Mononuclear cell (primary cell): ENCODE data around the gene AIRE. TPM values are rescaled to one million over a fixed set of nuclear protein-coding genes. Genes with fewer than 3 reads are reported as not detected.
"Not testable (repeated sequence)": the region's sequence is repeated elsewhere in the genome, so short reads cannot be mapped to it uniquely, and the experiment has no call there.

Source experiments
- H3K27me3 ChIP-seq: 2 replicates; pipeline ENCODE4 v1.6.0; 2011; ENCODE audit warnings: low read length, control low read depth; ENCODE audit not compliant: insufficient read depth
- H3K4me1 ChIP-seq: 2 replicates; pipeline ENCODE4 v1.5.1; 2011; ENCODE audit warnings: mild to moderate bottlenecking, low read length, control low read depth; ENCODE audit not compliant: insufficient read depth
- H3K4me3 ChIP-seq: 2 replicates; pipeline ENCODE4 v1.5.1; 2011; ENCODE audit warnings: mild to moderate bottlenecking, low read length, moderate library complexity
- H3K9me3 ChIP-seq: 2 replicates; pipeline ENCODE4 v1.5.1; 2011; ENCODE audit warnings: low read depth, mild to moderate bottlenecking, control low read depth, low read length
- total RNA-seq: library from RNA; depleted of rRNA; stranded (reverse); fragments of >200 nt; gene quantifications from one replicate; pipeline ENCODE4 v1.2.3, GENCODE V29; 2012

Gene AIRE
- total RNA-seq, 1 donor = 0.10 TPM

- H3K4me3 ChIP-seq = peak within 1 kb of the TSS; percentile 93
- peaks cover 18% of the 10 kb centered on the region for H3K4me1 ChIP-seq
- no peaks in the 10 kb centered on the region for H3K9me3 ChIP-seq
- H3K27me3 ChIP-seq = no peaks in the 10 kb centered on the region
Measured at GRCh38 chr21:44338971-44339910, 53.6 kb downstream of the AIRE start, which contains the start of gene CFAP410. CFAP410 (minus strand) TSS chr21:44339390; CDS start chr21:44339194, 196 bp downstream.

GRCh38 chr21:44341726-44342458 is 56.2 kb downstream of the AIRE start:
- H3K4me1 ChIP-seq = peaks cover 18% of the 10 kb centered on the region
- H3K4me3 ChIP-seq, H3K9me3 ChIP-seq, H3K27me3 ChIP-seq: not testable (repeated sequence)

- peaks cover 17% of the 10 kb centered on the region for H3K4me1 ChIP-seq
- H3K9me3 ChIP-seq, H3K4me3 ChIP-seq, H3K27me3 ChIP-seq: not testable (repeated sequence)
Measured at GRCh38 chr21:44342981-44343380, 57.3 kb downstream of the AIRE start.

GRCh38 chr21:44344541-44345183 is 59.0 kb downstream of the AIRE start:
- Histone ChIP-seq H3K4me3 (no peak overlapping the region), H3K27me3 (peaks cover 4% of the 10 kb centered on the region), H3K9me3 (no peaks in the 10 kb centered on the region), H3K4me1 (peaks cover 10% of the 10 kb centered on the region)

GRCh38 chr21:44345495-44345894 is 59.8 kb downstream of the AIRE start:
- H3K4me3 ChIP-seq = no peak overlapping the region
- peaks cover 2% of the 10 kb centered on the region for H3K4me1 ChIP-seq
- H3K9me3 ChIP-seq = no peaks in the 10 kb centered on the region
- peaks cover 6% of the 10 kb centered on the region for H3K27me3 ChIP-seq

GRCh38 chr21:44347911-44348451 is 62.3 kb downstream of the AIRE start:
- no peak overlapping the region for H3K4me3 ChIP-seq
- no peaks in the 10 kb centered on the region for H3K9me3 ChIP-seq
- H3K4me1 ChIP-seq = peaks cover 24% of the 10 kb centered on the region
- peaks cover 6% of the 10 kb centered on the region for H3K27me3 ChIP-seq

Other genes starting within 250 kb of the AIRE start
- gene PWP2, start 178.5 kb upstream of the AIRE start, total RNA-seq = 9.1 TPM
- gene GATD3, start 152.2 kb upstream of the AIRE start, total RNA-seq = 12.2 TPM
- 15.4 TPM for gene ICOSLG, start 44.9 kb upstream of the AIRE start, total RNA-seq
- gene DNMT3L, start 24.0 kb upstream of the AIRE start, total RNA-seq = not detected
- 61.3 TPM for gene PFKL, start 14.2 kb downstream of the AIRE start, total RNA-seq
- 17.6 TPM for gene CFAP410, start 53.5 kb downstream of the AIRE start, total RNA-seq
- gene TRPM2, start 67.7 kb downstream of the AIRE start, total RNA-seq = 2.2 TPM
- 0.31 TPM for gene LRRC3, start 169.6 kb downstream of the AIRE start, total RNA-seq